ENCODE data around the gene CD22. TPM values are rescaled to one million over a fixed set of nuclear protein-coding genes. Genes with fewer than 3 reads are reported as not detected.

CD22 gene
- total RNA-seq, 2 donors from 2014 or later, result 3.7 to 5.6 TPM

DNA sequence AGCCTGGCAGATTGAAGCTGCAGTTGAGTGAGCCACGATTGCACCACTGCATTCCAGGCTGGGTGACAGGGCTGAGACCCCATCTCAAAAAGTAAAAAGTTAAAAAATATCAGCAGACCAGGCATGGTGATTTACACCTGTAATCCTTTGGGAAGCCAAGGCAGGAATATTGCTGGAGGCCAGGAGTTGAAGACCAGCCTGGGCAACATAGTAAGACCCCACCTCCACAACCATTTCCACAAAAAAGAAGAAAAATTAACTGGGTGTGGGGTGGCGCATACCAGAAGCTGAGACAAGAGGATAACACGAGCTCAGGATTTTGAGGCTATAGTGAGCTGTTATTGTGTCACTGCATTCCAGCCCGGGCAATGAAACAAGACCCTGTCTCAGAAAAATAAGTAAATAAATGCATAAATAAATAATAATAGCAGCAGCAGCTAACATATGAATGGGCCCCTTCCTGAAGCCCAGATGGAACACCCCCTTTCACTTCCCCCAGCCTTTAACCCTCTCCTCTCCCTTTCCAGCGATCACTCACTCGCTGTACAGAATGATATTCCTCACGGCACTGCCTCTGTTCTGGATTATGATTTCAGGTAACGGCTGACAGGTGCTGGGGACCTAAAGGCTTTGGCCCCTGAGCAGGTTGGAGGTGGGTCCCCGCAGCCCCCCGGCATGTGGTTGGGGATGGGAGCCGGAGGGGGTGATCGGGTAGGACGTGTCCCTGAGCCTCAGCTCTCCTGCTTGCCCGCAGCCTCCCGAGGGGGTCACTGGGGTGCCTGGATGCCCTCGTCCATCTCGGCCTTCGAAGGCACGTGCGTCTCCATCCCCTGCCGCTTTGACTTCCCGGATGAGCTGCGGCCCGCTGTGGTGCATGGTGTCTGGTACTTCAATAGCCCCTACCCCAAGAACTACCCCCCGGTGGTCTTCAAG is 33.9 kb upstream of the CD22 start:
- intact Hi-C loops (cut with DNase I), result loop anchor here in 1 of 2 donors (2.0 kb wide), 1 partner anchor 58 kb away; no protein-coding TSS in a partner anchor
- no peak for DNase-seq (ENCODE audit: low spot score)

DNA sequence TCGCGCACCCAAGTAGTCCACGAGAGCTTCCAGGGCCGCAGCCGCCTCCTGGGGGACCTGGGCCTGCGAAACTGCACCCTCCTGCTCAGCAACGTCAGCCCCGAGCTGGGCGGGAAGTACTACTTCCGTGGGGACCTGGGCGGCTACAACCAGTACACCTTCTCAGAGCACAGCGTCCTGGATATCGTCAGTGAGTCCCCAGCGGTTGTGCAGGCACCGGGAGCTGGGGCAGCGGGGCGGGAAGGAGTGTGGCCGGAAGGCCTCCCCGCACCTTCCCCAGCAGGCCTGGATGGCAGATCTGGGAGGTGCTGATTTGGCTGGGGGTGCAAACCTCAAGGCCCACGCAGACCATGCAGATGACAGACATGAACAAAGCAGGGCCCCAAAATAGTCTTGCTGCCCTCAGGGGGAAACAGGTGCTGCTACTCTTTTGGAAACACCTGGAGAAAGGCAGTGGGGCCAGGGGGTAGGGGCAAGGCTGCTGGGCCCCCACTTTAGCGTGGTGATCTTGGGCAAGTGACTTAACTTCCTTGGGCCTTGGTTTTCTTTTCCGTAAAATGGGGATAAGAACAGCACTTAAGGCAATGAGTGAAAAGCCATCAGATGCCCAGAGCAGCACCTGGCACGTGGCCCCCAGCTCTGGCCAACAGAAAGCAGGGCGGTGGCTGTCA is 33.1 kb upstream of the CD22 start:
- no peak for DNase-seq (ENCODE audit: low spot score)
- intact Hi-C loops (cut with DNase I), result loop anchor here in 1 of 2 donors (2.0 kb wide), 1 partner anchor 59 kb away; no protein-coding TSS in a partner anchor

DNA sequence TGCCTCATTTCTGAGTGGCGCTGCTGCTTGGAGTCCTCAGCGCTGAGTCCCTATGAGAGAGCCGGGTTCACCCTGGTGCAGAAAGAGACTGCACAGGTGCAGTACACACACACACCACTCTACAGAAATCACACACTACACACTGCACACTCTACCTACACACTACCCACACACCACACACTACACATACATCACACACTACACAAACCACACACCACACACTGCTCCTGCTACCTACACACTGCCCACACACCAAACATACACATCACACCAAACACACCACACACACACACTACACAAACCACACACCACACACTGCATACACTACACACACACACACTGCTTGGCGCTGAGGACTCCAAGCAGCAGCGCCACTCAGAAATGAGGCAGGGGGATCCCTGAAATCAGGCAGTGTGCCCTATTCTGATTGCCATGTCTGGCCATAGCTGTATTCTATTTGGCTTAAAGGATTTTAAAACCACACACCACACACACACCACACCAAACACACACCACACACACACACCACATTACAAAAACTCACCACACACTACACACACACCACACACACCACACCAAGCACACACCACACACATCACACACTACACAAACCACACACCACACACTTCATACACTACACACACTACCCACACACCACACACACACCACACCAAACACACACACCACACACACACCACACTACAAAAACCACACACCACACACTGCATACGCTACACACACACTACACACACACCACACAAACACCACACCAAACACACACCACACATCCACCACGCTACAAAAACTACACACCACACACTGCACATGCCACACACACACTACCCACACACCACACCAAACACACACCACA is 32.1 kb upstream of the CD22 start:
- no peak for DNase-seq (ENCODE audit: low spot score)
- intact Hi-C loops (cut with DNase I), result no loop called here

DNA sequence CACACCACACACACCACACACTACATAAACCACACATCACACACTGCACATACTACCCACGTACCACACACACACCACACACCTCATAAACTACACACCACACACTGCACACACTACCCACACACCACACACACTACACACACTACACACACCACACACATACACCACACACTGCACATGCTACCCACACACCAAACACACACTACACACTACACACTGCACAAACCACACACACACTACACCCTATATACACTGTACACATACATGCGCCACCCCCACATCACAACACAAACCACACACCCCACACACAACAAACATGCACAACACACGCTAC is 31.5 kb upstream of the CD22 start:
- DNase-seq (ENCODE audit: low spot score), result no peak
- intact Hi-C loops (cut with DNase I), result no loop called here

DNA sequence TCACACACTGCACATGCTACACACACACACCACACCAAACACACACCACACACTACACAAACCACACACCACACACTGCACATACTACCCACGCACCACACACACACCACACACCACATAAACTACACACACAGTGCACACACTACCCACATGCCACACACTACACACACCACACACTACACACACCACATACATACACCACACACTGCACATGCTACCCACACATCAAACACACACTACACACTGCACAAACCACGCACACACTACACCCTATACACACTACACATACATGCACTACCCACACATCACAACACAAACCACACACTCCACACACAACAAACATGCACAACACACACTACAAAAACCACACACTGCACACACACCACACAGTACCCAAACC is 31.1 kb upstream of the CD22 start:
- no peak for DNase-seq (ENCODE audit: low spot score)
- intact Hi-C loops (cut with DNase I), result no loop called here

DNA sequence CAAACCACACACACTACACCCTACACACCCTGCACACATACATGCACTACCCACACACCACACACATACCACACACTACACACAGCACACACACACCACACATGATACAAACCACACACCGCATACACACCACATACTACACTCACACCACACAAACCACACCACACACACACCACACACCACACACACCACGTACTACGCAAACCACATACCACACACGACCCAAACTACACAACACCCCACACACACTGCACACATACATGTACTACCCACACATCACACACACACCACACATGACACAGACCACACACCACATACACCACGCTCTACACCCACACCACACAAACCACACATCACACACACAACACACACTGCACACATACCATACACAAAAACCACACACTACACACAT is 30.4 kb upstream of the CD22 start:
- intact Hi-C loops (cut with DNase I), result no loop called here
- DNase-seq (ENCODE audit: low spot score), result no peak

DNA sequence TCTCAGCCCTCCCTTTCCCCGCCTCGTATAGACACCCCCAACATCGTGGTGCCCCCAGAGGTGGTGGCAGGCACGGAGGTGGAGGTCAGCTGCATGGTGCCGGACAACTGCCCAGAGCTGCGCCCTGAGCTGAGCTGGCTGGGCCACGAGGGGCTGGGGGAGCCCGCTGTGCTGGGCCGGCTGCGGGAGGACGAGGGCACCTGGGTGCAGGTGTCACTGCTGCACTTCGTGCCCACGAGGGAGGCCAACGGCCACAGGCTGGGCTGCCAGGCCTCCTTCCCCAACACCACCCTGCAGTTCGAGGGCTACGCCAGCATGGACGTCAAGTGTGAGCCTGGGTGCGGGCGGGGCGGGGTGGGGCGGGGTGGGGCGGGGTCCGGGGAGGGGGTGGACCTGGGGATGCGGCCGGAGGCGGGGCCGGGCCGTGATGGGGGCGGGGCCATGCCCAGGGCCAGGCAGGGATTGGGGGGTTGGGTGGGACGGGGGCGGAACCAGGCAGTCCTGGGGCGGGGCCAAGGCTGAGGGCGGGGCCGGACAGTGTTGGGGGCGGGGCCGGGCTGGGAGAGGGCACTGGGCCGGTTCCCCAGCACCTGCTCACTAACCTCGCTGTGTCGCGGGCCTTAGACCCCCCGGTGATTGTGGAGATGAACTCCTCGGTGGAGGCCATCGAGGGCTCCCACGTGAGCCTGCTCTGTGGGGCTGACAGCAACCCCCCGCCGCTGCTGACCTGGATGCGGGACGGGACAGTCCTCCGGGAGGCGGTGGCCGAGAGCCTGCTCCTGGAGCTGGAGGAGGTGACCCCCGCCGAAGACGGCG is 29.3 kb upstream of the CD22 start:
- intact Hi-C loops (cut with DNase I), result no loop called here

DNA sequence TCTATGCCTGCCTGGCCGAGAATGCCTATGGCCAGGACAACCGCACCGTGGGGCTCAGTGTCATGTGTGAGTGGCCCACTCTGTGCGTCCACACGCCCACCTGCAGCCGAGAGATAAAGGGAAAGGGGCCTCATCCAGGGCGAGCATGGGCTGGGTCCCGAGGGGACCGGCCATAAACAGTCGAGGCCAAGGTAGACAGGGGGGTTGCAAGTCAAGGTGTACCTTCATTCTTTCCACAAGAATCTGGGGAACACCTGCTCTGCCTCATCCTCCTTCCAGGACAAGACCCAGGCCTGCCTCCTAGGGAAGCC is 28.7 kb upstream of the CD22 start:
- no peak for DNase-seq (ENCODE audit: low spot score)
- intact Hi-C loops (cut with DNase I), result no loop called here

More for the DNA sequence above, 29.3 kb upstream of the CD22 start:
- DNase-seq (ENCODE audit: low spot score), result no peak

DNA sequence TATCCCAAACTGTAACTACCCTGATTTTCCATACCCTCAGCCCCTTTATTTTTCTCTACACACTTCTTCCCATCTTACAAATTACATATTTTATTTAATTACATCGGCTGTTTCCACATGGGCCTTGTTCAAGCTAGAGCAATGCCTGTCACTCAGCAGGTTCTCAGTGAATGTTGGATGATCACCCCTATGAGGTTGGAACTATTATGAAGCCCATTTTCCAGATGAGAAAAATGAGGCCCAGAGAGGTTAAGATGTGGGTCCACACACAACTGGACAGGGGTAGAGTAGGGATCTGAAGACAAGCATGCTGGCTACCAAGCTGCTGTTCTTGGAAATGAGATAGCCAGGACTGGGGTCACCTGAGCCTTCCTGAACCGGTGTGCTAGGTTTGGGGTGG is 27.0 kb upstream of the CD22 start:
- no peak for DNase-seq (ENCODE audit: low spot score)
- intact Hi-C loops (cut with DNase I), result no loop called here

DNA sequence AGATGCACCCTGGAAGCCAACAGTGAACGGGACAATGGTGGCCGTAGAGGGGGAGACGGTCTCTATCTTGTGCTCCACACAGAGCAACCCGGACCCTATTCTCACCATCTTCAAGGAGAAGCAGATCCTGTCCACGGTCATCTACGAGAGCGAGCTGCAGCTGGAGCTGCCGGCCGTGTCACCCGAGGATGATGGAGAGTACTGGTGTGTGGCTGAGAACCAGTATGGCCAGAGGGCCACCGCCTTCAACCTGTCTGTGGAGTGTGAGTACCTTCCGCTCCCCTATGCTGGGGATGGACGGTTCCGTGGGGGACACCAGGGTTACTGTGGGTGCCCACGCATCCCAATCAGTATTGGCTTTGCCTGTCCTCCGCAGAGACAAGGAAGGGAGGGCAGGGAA is 26.5 kb upstream of the CD22 start:
- intact Hi-C loops (cut with DNase I), result no loop called here
- no peak for DNase-seq (ENCODE audit: low spot score)

DNA sequence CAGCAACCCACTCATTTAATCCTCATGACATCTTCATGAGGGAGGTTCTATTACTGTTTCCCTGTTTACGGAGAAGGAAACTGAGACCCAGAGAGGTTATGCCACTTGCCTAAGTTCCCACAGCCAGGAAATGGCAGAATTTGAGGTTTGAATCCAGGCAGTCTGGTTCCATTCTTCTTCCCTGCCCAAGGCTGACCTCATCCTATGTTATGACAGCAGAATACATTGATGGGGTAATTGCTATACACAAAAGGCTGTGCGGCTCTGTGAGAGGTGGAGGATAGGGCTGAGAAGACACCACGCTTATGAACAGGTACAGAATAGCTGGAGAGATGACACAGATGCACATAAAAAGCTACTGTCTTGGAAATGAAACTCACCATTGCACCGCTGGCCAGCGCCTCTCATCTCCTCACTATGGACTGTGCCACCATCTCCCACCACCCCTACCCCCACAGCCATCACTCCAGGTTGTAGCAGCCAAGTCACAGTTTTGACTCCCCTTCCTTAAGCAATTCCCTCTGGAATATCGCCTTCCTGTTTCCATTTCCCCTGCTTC is 25.6 kb upstream of the CD22 start:
- no peak for DNase-seq (ENCODE audit: low spot score)
- intact Hi-C loops (cut with DNase I), result no loop called here

DNA sequence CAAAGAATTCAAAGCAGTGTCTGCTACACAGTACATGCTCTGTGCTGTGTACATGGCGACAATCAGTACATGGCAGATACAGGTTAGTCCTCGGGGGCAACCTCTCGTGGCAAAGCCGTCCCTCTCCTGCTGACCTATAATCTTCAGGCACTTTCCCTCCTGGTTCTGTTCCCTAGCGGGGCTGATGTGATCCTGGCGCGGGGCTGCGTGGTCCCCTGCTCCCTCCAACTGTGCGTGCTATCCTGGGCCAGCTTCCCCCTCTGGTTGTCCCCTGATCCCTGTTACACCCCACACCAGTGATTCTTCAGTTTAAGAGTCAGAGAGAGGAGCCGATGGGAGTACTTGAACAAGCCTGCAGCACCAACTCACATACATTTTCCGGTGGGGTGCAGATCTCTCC is 25.0 kb upstream of the CD22 start:
- DNase-seq (ENCODE audit: low spot score), result no peak
- intact Hi-C loops (cut with DNase I), result no loop called here

DNA sequence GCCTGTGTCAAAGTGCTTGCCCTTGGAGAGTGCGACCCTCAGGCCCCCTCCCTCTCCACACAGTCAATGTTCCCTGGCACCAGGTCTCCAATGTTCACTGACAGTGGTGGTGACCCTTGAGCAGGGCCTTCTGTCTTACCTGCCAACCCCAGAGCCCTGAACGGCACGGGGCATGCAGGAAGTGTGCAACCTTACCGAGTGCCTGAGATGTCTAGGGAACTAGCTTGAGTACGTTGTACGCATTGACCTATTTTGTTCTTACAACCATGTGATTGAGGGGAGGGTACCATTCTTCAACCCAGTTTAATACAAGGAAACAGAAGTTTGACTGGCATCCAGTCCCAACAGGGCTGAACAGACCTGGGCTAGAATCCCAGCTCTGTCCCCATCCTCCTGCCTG is 23.8 kb upstream of the CD22 start:
- no peak for DNase-seq (ENCODE audit: low spot score)
- intact Hi-C loops (cut with DNase I), result no loop called here

DNA sequence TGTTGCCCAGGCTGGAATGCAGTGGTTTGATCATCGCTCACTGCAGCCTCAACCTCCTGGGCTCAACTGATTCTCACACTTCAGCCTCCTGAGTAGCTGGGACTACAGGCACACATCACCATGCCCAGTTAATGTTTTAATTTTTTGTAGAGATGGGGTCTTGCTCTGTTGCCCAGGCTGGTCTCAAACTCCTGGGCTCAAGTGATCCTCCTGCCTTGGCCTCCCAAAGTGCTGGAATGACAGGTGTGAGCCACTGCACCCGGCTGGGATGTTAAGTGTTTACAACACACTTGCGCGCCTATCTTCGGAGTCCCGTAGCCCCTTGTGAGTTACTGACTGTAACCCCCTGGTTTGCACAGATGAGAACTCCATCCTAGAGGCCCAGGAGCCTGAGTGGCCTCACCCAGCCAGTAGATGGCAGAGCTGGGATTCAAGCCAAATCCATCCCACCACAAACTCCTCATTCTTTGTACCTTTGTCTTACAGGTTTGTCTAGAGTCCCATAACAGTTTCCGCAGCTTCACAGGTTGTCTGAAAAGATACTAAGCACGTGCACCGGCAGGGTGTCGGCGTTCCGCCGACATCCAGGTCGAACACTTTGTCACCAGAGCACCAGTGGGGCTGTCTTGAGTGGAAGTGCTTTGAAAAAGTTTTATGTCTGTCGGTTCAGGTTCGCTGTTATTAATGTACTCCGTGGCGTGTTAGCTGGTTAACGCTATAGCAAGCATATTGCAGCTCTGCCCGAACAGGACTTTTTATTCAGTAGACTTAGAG is 22.3 kb upstream of the CD22 start:
- no peak for DNase-seq (ENCODE audit: low spot score)
- intact Hi-C loops (cut with DNase I), result no loop called here

DNA sequence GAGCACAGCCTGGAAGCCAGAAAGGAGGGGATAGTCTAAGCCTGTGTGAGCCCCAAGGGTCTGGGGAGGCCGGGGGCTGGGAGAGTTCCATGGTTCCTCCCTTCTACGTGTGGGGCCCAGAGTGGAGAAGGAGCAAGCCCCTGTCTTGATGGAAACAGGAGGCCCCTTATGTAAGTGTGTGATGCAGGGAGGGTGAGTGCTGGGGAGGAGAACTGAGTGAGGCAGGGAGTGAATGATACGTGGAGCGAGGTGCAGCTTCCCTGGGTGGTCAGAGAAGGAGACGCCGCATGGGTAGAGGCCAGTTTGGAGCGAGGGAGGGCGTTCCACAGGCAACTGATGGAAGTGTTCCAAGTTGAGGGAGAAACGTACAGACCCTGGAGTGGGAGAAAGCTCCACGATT is 21.1 kb upstream of the CD22 start:
- no peak for DNase-seq (ENCODE audit: low spot score)

DNA sequence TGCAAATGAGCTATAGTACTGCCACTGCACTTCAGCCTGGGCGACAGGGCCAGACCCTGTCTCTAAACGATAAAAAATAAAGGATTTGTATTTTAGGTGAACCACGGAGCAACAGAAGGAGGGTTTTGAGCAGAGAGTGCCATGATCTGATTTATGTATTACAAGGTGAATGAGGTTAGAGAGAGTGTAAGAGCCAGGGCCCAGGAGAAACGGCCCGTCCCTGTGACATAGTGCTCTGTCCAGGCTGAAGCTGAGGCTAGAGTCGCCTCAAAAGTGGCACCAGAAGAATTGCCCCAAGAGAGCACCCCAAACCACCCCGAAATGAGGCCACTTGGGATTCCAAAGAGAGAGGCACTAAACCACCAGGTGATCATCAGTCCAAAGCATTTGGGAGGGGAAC is 20.1 kb upstream of the CD22 start:
- DNase-seq (ENCODE audit: low spot score), result no peak
- intact Hi-C loops (cut with DNase I), result no loop called here

More for the DNA sequence above, 21.1 kb upstream of the CD22 start:
- intact Hi-C loops (cut with DNase I), result no loop called here

DNA sequence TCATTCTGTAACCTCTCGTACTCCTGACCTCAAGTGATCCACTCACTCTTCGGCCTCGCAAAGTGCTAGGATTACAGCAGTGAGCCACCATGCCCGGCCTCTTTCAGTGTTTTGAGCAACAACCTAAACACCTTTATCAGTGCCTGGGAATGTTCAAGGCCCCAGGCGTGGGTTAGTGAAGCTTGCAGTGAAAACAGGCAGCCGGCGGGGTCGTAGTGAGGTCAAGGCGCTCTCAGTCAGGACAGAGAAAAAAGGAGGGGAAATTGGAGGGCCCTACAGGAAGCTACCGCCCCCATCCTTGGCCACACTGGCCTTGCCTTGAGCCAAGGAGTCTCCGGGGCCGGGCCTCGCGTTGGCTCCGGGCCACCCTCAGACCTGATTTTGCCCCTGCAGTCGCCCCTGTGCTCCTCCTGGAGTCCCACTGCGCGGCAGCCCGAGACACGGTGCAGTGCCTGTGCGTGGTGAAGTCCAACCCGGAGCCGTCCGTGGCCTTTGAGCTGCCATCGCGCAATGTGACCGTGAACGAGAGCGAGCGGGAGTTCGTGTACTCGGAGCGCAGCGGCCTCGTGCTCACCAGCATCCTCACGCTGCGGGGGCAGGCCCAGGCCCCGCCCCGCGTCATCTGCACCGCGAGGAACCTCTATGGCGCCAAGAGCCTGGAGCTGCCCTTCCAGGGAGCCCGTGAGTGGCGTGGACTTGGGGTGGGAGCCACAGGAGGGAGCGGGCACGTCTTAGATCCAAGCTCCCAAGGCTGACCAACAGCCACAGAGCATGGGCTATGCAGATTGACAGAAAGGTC is 19.3 kb upstream of the CD22 start:
- intact Hi-C loops (cut with DNase I), result no loop called here
- no peak for DNase-seq (ENCODE audit: low spot score)
